Limb (tissue), 2 donors: Measurements from ENCODE around the gene ARHGAP4.

Source experiments
- DNase-seq, 2 donors: peaks; one replicate each; pipeline ENCODE4 v3.0.0-alpha.2; 2016; ENCODE audit errors: extremely low spot score in 2 of 2

Gene ARHGAP4

DNA sequence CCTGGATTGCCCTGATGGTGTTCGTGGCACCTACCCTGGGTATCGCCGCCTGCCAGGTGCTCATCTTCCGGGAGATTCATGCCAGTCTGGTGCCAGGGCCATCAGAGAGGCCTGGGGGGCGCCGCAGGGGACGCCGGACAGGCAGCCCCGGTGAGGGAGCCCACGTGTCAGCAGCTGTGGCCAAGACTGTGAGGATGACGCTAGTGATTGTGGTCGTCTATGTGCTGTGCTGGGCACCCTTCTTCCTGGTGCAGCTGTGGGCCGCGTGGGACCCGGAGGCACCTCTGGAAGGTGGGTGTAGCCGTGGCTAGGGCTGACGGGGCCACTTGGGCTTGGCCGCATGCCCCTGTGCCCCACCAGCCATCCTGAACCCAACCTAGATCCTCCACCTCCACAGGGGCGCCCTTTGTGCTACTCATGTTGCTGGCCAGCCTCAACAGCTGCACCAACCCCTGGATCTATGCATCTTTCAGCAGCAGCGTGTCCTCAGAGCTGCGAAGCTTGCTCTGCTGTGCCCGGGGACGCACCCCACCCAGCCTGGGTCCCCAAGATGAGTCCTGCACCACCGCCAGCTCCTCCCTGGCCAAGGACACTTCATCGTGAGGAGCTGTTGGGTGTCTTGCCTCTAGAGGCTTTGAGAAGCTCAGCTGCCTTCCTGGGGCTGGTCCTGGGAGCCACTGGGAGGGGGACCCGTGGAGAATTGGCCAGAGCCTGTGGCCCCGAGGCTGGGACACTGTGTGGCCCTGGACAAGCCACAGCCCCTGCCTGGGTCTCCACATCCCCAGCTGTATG is 19.7 kb downstream of the ARHGAP4 start:
- no peak for DNase-seq

DNA sequence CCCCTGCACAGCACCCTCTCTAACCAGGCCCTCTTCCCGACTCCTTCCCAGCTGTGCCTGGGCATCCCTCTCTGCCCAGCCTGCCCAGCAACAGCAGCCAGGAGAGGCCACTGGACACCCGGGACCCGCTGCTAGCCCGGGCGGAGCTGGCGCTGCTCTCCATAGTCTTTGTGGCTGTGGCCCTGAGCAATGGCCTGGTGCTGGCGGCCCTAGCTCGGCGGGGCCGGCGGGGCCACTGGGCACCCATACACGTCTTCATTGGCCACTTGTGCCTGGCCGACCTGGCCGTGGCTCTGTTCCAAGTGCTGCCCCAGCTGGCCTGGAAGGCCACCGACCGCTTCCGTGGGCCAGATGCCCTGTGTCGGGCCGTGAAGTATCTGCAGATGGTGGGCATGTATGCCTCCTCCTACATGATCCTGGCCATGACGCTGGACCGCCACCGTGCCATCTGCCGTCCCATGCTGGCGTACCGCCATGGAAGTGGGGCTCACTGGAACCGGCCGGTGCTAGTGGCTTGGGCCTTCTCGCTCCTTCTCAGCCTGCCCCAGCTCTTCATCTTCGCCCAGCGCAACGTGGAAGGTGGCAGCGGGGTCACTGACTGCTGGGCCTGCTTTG is 20.5 kb downstream of the ARHGAP4 start:
- peak in 1 of 2 donors; percentile 17 for DNase-seq

DNA sequence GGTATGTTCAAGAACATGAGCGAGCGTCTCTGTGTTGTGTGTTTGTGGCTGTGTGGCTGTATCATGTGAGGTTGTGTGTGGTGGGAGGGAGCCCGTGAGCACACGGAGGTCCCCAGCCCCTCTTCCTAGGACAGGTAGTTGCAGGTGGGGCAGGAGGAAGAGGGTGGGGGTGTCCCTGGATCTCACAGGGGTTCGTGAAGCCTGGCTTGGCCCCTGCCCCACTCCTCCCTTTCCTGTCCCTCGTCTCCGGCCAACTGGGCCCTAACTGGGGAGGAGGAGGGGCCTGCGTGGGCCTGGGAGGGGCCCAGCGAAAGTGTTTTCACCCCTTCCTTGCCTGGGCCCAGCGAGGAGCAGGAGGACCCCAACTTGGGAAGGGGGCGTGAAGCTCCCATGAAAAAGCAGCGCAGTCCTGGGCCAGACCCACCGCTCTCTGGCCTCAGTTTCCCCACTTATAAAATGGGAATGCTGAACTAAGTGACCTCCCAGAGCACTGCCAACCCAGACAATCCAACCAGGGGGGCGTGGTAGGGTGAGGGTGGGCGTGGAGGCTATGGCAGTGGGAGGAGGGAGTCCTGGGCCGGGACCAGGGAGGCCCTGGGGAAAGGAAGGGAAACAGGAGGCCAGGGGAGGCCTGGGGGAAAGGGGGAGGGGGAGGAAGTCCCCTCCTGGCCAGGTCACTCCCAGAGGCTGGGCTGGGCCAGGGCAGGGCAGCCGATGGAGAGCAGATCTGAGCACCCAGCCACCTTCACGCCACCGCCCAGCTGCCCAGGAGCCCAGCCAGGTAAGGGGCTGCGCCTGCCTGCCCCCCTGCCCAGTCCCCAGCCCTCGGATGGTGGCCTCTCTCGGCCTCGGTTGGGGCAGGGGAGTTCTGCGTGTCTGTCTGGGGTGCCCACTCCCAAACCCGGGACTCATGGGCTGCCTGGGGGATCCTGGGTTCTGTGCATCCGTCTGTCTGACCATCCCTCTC is 21.8 kb downstream of the ARHGAP4 start, which contains the start of gene AVPR2:
TSS of gene AVPR2 (plus strand) at position 683 of the 967 bp plus-strand sequence. CDS start 473 bp downstream, outside the sequence.
- DNase-seq: peak in 1 of 2 donors; percentile 24

DNA sequence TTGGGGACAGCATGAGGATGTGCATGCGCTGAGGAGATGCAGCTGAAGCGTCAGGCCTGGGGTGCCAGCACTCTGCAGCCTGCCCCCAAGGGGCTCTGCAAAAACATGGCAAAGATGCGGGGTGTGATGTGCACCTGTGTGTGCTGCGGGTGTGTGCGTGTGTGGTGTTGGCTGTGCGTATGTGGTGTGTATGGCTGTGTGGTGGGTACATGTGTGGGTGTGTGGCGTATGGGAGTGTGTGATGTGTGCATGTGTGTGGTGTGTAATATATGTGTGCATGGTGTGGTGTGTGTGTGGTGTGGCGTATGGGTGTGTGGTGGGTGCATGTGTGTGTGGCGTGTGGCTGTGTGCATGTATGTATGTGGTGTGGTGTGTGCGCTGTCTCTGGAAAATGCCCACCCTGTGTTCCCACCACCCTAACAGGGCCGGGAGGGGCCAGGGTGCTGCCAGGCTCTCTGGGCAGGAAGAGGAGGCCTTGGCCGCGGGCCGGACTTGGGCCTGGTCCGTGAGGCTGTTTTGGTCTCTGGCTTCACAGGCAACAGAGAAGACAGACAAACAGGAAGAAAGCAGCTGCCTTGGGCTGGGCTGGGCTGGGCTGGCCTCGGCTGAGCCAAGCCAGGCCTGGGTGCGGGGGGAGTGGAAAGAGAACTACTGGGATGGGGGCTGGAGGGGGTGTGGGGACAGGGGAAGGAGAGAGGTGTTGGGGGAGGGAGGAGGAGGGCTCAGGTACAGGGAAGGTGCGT is 22.7 kb downstream of the ARHGAP4 start:
- peak in 1 of 2 donors; percentile 25 for DNase-seq

DNA sequence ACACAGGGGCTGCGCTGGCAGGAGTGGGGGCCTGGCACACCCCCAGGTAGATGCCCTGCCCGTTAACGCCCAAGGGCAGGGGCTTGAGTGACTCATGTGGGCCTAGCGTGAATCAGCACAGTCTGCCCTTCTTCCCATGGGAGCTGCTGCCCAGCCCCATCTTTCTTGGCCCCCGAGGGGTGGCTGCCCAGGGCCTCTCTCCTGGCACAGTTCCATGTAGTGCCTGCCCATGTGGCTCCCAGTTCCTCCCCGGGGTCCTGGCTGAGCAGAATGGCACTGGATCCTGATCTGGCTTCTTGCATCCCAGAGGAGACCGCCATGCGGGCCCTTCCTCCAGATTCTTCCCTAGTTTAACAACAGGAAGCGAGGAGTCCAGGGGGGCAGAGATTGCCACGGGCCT is 23.7 kb downstream of the ARHGAP4 start:
- peak in 1 of 2 donors; percentile 22 for DNase-seq

DNA sequence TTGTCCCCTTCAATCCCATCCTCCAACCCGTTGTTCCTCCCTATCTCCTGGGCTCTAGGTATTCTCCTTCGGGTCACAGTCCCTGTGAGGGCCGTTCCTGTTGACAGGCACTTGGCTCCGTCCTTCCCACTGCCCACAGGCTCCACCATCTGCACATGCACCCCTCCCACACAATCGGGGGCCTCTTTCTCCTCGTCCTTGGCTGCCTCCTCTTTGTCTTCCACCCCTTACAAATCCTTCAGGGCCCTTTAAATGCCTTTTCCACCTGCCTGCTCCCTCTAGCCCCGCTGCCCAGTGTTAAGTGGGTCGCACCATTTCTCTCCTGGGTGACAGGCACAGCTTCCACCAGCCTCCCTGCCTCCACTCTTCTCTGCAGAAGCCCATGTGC is 24.3 kb downstream of the ARHGAP4 start:
- no peak for DNase-seq

DNA sequence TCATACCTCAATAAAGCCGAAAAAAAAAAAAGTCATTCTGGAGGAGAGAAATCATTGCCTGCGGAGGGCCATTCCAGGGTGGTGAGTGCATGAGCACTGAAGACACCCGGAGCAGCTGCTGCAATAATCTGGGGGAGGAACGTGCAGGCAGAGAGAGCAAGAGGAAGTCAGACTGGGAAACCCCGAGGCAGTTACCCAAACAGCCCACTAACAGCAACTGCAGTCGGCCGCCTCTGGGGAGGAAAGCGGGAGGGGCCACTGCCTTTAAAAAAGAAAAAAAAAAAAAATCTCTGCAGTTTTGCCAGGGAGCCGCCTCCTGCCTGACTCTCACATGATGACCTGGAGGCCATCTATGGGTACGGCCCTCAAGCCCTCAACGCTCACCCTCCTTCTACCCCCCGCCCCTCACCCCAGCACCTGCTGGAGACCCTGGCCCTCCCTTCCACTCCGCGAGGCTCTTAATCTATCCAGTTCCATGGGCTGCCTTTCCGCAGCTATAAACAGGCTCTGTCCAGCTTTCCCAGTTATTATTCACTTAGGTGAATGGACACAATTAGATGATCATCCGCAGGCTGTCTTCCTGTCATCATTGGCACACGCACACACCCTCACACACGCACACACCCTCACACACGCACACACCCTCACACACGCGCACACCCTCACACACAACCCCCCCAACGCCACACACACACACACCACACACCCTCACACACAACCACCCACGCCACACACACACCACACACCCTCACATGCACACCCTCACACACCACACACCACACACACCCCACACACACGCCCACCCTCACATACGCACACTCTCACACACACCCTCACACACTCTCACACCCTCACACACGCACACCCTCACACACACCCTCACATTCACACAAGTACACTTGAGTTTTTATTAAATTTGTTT is 25.0 kb downstream of the ARHGAP4 start:
- DNase-seq: peak; percentile 6 to 58

DNA sequence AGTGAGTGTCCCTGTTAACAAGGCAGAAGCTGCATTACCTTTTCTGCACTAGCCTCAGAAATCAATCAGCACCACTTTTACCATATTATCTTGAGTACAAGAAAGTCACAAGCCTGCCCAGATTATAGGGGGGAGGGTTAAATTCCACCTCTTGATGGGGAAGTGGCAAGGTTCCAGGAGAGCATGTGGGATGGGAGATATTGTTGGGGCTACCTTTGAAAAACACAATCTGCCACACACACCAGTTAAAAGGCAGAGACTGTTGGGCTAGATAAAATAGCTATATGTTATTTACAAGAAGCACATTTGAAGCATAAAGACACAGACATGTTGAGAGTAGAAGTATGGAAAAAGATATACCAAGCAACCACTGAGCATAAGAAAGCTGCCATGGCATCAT is 28.2 kb downstream of the ARHGAP4 start:
- no peak for DNase-seq

DNA sequence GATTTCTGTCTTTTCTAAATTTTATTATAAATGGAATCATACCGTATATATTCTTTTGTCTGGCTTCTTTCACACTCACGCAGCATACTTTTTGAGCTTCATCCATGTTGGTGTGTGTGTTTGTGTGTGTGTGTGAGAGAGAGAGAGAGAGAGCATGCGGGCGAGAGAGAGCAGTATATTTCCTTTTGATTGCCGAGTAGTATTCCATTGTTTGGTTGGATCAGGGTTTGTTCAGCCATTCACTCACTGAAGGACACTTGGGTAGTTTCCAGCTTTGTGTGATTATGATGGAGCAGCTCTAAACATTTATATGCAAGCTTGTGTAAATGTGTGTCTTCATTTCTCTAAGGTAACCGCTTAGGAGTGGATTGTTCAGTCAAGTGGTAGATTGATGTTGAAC is 36.9 kb downstream of the ARHGAP4 start:
- no peak for DNase-seq

DNA sequence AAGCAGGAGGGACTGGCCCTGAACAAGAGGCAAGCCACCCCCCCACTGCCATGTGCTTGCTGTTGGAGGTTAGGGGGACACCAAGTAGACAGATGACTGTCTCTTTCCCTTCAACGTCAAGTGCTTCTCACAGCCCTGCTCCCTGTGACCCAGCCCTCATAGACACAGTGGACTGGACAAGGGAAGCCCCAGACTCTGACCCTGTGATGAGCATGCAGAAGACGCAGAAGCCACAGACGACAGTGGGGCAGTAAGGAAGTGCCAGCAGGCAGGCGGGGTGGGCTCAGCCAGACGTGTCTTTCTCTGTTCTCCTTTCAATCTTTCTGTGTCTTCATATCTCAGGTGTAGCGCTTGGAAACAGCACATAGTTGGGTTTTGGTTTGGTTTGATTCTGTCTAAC is 37.7 kb downstream of the ARHGAP4 start:
- no peak for DNase-seq

DNA sequence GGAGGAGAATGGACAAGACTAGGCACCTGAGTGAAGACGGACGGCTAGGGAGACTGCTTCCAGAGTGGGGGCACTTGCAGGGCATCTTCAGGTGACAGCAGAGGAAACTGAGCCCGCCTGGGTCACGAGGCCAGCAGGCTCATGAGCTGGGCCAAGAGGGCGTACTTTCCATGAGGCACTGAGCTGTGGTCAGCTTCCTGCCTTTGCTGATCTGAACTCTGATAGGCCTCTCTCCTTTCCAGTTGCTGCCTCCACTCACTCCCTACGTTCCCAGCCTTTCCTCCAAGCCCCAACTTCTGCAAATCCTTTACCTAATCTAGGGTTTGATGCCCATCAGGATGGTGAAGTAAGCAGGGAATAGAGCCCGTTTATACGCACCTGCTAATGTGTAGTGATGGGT is 38.7 kb downstream of the ARHGAP4 start:
- no peak for DNase-seq

DNA sequence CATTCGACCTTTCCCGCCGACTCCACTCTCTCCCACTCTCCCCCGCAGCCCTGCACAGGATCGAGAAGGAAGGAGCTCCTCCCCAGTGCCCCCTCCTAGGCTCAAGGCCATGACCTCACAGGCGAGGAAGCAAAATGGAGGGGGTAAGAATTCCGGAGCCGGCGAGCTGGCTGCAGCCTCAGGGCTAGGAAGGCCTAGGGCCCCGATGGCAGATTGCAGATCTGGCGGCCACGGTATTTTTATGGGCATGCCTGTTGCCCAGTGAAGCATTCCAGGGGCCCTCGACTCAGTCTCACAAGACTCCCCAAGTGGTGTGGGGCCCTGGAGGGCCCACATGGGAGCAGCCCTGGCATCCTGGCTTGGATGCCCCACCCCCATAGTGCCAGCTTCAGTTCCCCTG is 39.1 kb downstream of the ARHGAP4 start:
- DNase-seq: no peak

DNA sequence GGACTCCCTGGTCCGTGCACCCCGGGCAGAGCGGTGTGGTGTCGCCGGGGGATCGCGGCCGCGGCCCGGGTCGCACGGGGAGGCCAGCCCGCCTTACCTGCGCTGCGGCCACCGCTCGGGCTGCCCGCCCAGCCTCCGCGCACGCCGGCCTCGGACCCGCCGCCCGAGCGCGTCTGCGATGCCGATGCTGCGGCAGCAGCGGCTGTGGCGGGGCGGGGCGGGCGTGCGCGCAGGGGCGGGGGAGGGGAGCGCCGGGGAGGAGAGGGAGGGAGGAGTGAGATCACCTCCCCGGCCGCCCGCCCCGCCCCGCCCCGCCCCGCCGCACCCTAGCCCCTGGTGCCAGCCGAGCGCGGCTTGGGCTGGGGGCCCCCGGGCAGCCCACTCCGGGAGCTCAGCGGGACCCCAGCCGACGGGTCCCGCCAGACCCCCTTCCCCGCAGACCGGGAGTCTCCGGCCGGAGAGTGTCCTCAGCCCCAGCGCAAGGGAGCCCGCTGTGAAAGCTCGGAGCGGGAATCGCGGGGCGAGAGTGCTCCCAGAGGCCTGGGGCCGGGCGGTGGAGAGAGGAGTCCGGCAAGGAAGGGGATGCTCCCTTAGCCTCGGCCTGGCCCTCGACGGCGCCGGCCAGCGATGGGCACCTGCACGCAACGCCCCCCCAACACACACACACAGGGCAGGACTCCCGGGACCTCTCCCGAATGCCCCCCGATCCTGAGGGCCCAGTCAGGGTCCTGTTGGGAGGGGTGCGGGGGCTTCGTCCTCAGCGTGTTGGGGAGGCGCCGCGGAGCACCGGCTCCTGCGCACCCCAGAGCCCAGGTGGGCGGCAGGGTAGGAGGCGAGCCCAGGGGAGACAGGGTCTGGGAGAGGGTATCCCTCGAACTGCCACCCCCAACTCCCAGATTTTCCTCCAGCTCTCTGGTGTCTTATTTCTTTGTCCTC is 39.8 kb downstream of the ARHGAP4 start, which contains the start of gene L1CAM:
TSS of gene L1CAM (minus strand) at position 206 of the 936 bp plus-strand sequence. CDS start 10,337 bp downstream, outside the sequence.
- DNase-seq: peak in 1 of 2 donors; percentile 57

DNA sequence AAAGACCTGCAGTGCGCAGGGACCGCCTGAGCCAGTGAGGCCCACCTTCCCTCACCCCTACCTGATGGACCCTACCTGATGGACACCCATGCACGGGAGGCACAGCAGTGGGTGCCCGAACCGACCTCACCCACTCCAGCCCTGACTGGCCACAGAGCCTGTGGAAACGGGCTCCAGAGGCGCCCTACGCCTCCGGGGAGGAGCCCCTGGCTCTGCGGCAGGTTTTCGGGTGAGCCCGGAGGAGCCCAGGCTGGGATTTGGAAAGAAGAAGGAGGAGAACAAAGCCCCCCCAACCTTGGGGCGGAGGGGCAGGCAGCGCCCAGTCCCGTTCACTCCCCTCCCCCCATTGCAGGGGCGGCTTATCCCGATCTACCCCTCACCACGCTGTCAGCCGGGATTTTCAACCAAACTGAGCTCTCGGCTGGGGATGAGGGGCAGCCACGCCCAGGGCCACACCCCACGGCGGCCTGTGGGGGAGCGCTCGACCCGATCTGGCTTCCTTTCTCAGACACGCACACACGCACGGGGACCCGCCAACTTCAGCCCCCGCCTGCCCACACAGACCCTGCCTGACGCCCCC is 40.8 kb downstream of the ARHGAP4 start:
- no peak for DNase-seq

DNA sequence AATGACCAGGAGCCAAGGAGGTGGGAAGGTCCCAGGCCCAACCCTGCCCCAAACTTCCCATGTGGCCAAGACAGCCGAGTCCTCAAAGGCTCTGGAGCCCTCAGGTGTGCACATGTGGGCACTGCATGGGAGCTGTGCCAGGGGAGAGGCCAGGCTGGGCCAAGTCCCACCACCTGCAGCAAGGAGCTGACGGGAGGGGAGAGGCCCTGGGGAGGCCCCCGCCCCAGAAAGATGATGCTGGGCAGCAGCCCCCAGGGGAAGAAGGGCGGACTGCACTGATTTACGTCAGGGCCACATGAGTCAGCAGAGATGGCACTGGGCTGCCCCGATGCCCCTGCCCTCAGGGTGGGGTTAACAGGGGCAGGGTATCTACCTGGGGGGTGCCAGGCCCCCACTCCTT is 41.5 kb downstream of the ARHGAP4 start:
- no peak for DNase-seq

DNA sequence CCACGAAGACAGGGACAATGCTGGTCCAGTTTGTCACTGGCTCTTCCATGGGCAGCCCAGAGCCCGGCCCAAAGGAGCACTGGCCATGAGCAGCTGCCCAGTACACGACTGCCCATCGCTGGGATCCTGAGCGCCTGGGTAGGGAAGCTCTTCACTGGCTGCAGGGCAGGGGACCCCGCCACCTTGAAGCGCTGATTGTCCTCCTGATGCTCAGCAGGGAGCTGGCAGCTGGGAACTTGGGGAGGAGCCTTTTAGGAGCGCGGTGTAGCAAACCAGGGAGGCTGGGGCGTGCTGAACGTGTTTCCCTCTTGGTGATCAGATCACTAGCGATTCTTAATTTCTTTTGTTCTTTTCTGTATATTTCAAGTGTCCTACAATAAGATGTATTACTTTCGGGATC is 41.9 kb downstream of the ARHGAP4 start:
- DNase-seq: no peak

DNA sequence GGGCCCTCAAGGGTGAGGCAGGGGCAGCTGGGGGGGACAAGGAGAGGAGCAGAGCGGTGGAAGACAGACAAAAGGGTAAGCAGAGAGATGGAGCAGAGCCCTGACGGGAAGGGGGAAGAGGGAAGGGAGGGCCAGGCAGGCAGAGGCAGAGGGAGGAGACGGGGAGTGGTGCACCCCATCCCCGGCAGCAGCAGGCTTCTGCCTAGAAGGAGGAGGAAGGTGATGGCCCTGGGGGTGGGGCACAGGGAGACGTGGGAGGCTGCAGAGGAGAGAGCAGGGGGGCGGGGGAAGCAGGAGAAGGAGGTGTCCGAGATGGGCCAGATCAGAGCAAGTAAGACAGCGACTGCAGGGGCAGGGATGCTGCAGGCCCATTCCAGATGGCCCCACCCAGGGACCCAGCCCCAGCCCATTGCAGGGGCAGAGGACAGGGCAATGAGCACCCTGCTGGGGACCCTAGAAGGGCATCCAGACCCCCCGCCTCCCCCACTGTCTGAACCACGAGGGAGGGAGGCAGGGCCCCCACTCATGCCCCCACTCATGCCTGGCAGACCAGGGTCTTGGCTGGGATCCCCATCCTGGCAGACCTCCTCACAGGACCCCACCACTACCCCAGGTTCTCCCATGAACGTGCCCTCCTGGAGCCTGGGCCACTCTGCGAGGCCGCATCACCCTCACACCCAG is 42.8 kb downstream of the ARHGAP4 start:
- no peak for DNase-seq

DNA sequence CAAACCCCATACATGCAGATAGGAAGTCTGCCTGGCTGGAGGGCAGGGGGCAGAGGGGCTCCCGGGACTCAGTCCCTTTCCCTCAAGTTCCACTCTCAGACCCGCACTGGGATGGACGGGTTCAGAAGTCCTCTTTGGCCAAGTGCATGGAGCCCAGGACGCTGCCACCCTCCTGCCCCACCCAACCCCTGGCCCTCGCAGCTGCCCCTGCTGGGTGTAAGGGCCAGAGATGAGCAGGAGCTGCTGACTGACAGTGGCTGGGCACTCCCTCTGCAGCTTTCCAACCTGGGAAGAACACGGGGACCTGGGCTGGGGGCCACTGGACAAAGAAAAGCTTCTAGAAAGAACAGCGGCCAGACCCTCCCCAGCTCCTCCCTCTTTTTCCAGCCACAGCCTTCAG is 43.5 kb downstream of the ARHGAP4 start:
- no peak for DNase-seq
